ENCODE measurements around the gene OPRL1.

The OPRL1 gene

GRCh38 chr20:64149809-64150560 lies 70.1 kb downstream of the OPRL1 start:
- no peaks in the 10 kb centered on the region for H3K9me3 ChIP-seq (ENCODE audit: control insufficient read depth, low read depth, low read length)
- no peak overlapping the region for H3K4me3 ChIP-seq (ENCODE audit: low read length)
- H3K4me1 ChIP-seq (ENCODE audit: control insufficient read depth, low read depth, low read length), result peaks cover 9% of the 10 kb centered on the region
- H3K27ac ChIP-seq (ENCODE audit: low read length), result no peak overlapping the region
- no peaks in the 10 kb centered on the region for H3K27me3 ChIP-seq (ENCODE audit: control insufficient read depth, insufficient read depth, low read length)
- H3K36me3 ChIP-seq (ENCODE audit: control insufficient read depth, low read depth, low read length), result no peaks in the 10 kb centered on the region
- H3K9ac ChIP-seq (ENCODE audit: low read length), result no peak overlapping the region
